Neural progenitor cell (in vitro differentiated cells): ENCODE data around the gene DUSP8.

Source experiments
- CTCF ChIP-seq: fragments of 200-600 bp; sonication (generic); IDR thresholded peaks from 2 replicates; pipeline ENCODE4 v1.5.1; 2017; ENCODE audit warnings: antibody characterized with exemption, mild to moderate bottlenecking
- EZH2 ChIP-seq: fragments of 200-600 bp; sonication (generic); IDR thresholded peaks from 2 replicates; pipeline ENCODE4 v1.6.1; 2017; ENCODE audit warnings: antibody characterized with exemption, mild to moderate bottlenecking, moderate library complexity

- TF ChIP-seq EZH2: no peak
- no peak for TF ChIP-seq CTCF
These were observed 4.4 kb downstream of the DUSP8 start for GRCh38 chr11:1567721-1568100.
